HepG2 (cell line): ENCODE measurements around the gene VPS4A. TPM values are rescaled to one million over a fixed set of nuclear protein-coding genes. Genes with fewer than 3 reads are reported as not detected.
A peak's percentile ranks its signal among the peaks of the same experiment; 100 is the strongest.

ENCODE experiments used
- HNF1A ChIP-seq, 2 experiments: sonication (generic) in 1 of 2; formaldehyde crosslinking in 1 of 2; IDR thresholded peaks; 2 replicates each; pipeline versions ENCODE4 v1.4.0 to v1.6.1; 2016 to 2020; ENCODE audit warnings: borderline replicate concordance in 1 of 2, low read depth in 1 of 2, mild to moderate bottlenecking in 1 of 2, missing genetic modification reagents in 1 of 2
- HNF1B ChIP-seq: sonication (generic); formaldehyde crosslinking; IDR thresholded peaks from 2 replicates; pipeline ENCODE4 v1.5.1; 2020; ENCODE audit warnings: mild to moderate bottlenecking, moderate library complexity, missing genetic modification reagents
- KDM2A ChIP-seq: sonication (generic); formaldehyde crosslinking; IDR thresholded peaks from 2 replicates; pipeline ENCODE4 v1.4.0; 2020; ENCODE audit warnings: low read depth, missing genetic modification reagents, borderline replicate concordance
- KDM5B ChIP-seq: sonication (generic); formaldehyde crosslinking; IDR thresholded peaks from 2 replicates; pipeline ENCODE4 v1.4.0; 2020; ENCODE audit warnings: missing genetic modification reagents, mild to moderate bottlenecking, borderline replicate concordance
- KLF15 ChIP-seq: sonication (generic); formaldehyde crosslinking; IDR thresholded peaks from 2 replicates; pipeline ENCODE4 v1.8.1; 2023; ENCODE audit warnings: borderline replicate concordance, mild to moderate bottlenecking, inconsistent platforms, missing genetic modification reagents, mixed read lengths
- LBX2 ChIP-seq: sonication (generic); formaldehyde crosslinking; IDR thresholded peaks from 2 replicates; pipeline ENCODE4 v1.5.0; 2020; ENCODE audit warnings: missing genetic modification reagents, mild to moderate bottlenecking, borderline replicate concordance
- MAX ChIP-seq: IDR thresholded peaks from 2 replicates; pipeline ENCODE4 v1.6.1; 2012; ENCODE audit warnings: inconsistent platforms
- NCOA2 ChIP-seq: sonication (generic); formaldehyde crosslinking; IDR thresholded peaks from 2 replicates; pipeline ENCODE4 v1.8.0; 2022; ENCODE audit warnings: inconsistent platforms
- PAWR ChIP-seq: sonication (generic); formaldehyde crosslinking; IDR thresholded peaks from 2 replicates; pipeline ENCODE4 v1.4.0; 2020; ENCODE audit warnings: missing genetic modification reagents, mild to moderate bottlenecking, borderline replicate concordance
- RAD21 ChIP-seq: fragments of 450-650 bp; formaldehyde crosslinking; IDR thresholded peaks from 2 replicates; pipeline ENCODE4 v1.5.0; 2020; ENCODE audit warnings: mild to moderate bottlenecking
- SAP130 ChIP-seq: IDR thresholded peaks from 2 replicates; pipeline ENCODE4 v1.6.1; 2016; ENCODE audit warnings: low read depth
- SMAD1 ChIP-seq: sonication (generic); formaldehyde crosslinking; IDR thresholded peaks from 2 replicates; pipeline ENCODE4 v1.4.0; 2020; ENCODE audit warnings: missing genetic modification reagents, low read depth, mild to moderate bottlenecking, borderline replicate concordance
- SRF ChIP-seq: IDR thresholded peaks from 2 replicates; pipeline ENCODE4 v1.6.1; 2011; ENCODE audit warnings: mild to moderate bottlenecking, low read depth, low read length, moderate library complexity
- TBX2 ChIP-seq: sonication (generic); formaldehyde crosslinking; IDR thresholded peaks from 2 replicates; pipeline ENCODE4 v1.5.0; 2020; ENCODE audit warnings: missing genetic modification reagents, mild to moderate bottlenecking, borderline replicate concordance
- TEAD2 ChIP-seq: sonication (generic); formaldehyde crosslinking; IDR thresholded peaks from 2 replicates; pipeline ENCODE4 v1.9.0; 2021; ENCODE audit warnings: missing genetic modification reagents
- TFDP2 ChIP-seq: sonication (generic); formaldehyde crosslinking; IDR thresholded peaks from 2 replicates; pipeline ENCODE4 v1.4.0; 2020; ENCODE audit warnings: missing genetic modification reagents
- ZBTB33 ChIP-seq: sonication (generic); formaldehyde crosslinking; IDR thresholded peaks from 2 replicates; pipeline ENCODE4 v1.4.0; 2020; ENCODE audit warnings: missing genetic modification reagents
- ZC3H13 ChIP-seq: sonication (generic); formaldehyde crosslinking; IDR thresholded peaks from 2 replicates; pipeline ENCODE4 v1.8.1; 2023; ENCODE audit warnings: mild to moderate bottlenecking, missing genetic modification reagents, moderate library complexity
- polyA plus RNA-seq, 8 experiments: library from polyadenylated mRNA; depleted of rRNA in 3 of 8; stranded (reverse) in 7 of 8; unstranded in 1 of 8; fragments of >200 nt; fragmentation: Illumina TruSeq in 4 of 8; extraction: Trizol in 4 of 8; gene quantifications; 2 replicates each; pipeline versions ENCODE4 v1.2.1 to v1.2.3, GENCODE V29; 2011 to 2016; ENCODE audit warnings: low read depth in 4 of 8, missing spikeins in 1 of 8, mixed read lengths in 1 of 8; ENCODE audit not compliant: insufficient read depth in 1 of 8
- total RNA-seq, 5 experiments: library from RNA; depleted of rRNA; stranded (reverse); fragments of >200 nt; fragmentation: Illumina TruSeq; extraction: Trizol; gene quantifications; 2 replicates each; pipeline ENCODE4 v1.2.3, GENCODE V29; 2016; ENCODE audit warnings: low read depth in 1 of 5

Gene VPS4A
- total and polyA plus RNA-seq, 2 of the 13 experiments (the other 11 are each of a cell fraction or from before 2014, with no cell fraction given), result 13.2 to 27.9 TPM

GRCh38 chr16:69351309-69352027 lies 40.3 kb downstream of the VPS4A start, which contains the start of gene TMED6 (continued):
- peak; percentile 78 for TF ChIP-seq SAP130 (CRISPR knock-in tag)
- TF ChIP-seq HNF1A (IDR thresholded peaks at IDR 0.05; ENCODE audit: low read depth), result peak; percentile 94
- TF ChIP-seq HNF1A (CRISPR knock-in tag; IDR thresholded peaks at IDR 0.05; ENCODE audit: borderline replicate concordance), result peak; percentile 95
- peak; percentile 50; the same call in 1 of the 2 replicates for TF ChIP-seq SMAD1 (CRISPR knock-in tag)
- TF ChIP-seq LBX2 (CRISPR knock-in tag), result no peak
- peak; percentile 47; the same call in 1 of the 2 replicates for TF ChIP-seq KDM5B (CRISPR knock-in tag)
- peak; percentile 70; the same call in 1 of the 2 replicates for TF ChIP-seq KDM2A (CRISPR knock-in tag)
- TF ChIP-seq KLF15 (CRISPR knock-in tag), result no peak
- no peak for TF ChIP-seq ZC3H13 (CRISPR knock-in tag)
- TF ChIP-seq TFDP2, result no peak
- peak; percentile 99 for TF ChIP-seq HNF1B (CRISPR knock-in tag)
- peak; percentile 68; the same call in 1 of the 2 replicates for TF ChIP-seq SRF
- no peak; the same call in 1 of the 2 replicates for TF ChIP-seq ZBTB33 (CRISPR knock-in tag)
- TF ChIP-seq TEAD2 (CRISPR knock-in tag), result no peak
- no peak for TF ChIP-seq NCOA2 (CRISPR knock-in tag)
- no peak for TF ChIP-seq MAX
- TF ChIP-seq PAWR (CRISPR knock-in tag), result no peak
- TF ChIP-seq RAD21 (CRISPR knock-in tag), result no peak
- TF ChIP-seq TBX2 (CRISPR knock-in tag), result no peak; the same call in 1 of the 2 replicates
